Stimulated activated CD4-positive, alpha-beta T cell treated with anti-CD3 and anti-CD28 coated beads, Interleukin-2, amount 100 ng/mL, for 4 hours (primary cell): Measurements from ENCODE around the gene RPTOR.

Experiments
- DNase-seq: peaks from one replicate; pipeline ENCODE4 v3.0.0-alpha.2; 2020; ENCODE audit warnings: low read depth

The RPTOR gene

GRCh38 chr17:80768389-80768788, 223.8 kb downstream of the RPTOR start:
- DNase-seq = no peak

- DNase-seq = no peak
Measured at GRCh38 chr17:80768936-80769335, 224.3 kb downstream of the RPTOR start.

GRCh38 chr17:80769516-80769915, 224.9 kb downstream of the RPTOR start:
- no peak for DNase-seq

GRCh38 chr17:80769936-80770625, 225.4 kb downstream of the RPTOR start:
- DNase-seq = no peak

GRCh38 chr17:80770881-80771611, 226.4 kb downstream of the RPTOR start:
- DNase-seq = no peak

- DNase-seq = no peak
Measured at GRCh38 chr17:80771612-80772005, 227.0 kb downstream of the RPTOR start.

GRCh38 chr17:80772906-80773242, 228.2 kb downstream of the RPTOR start:
- DNase-seq = no peak

GRCh38 chr17:80773243-80773991, 228.8 kb downstream of the RPTOR start:
- no peak for DNase-seq

- no peak for DNase-seq
Measured at GRCh38 chr17:80774146-80774545, 229.5 kb downstream of the RPTOR start.

GRCh38 chr17:80774643-80775281, 230.1 kb downstream of the RPTOR start:
- no peak for DNase-seq

- no peak for DNase-seq
Measured at GRCh38 chr17:80775863-80776262, 231.2 kb downstream of the RPTOR start.

- no peak for DNase-seq
Measured at GRCh38 chr17:80777274-80777673, 232.6 kb downstream of the RPTOR start.

- no peak for DNase-seq
Measured at GRCh38 chr17:80778716-80779115, 234.1 kb downstream of the RPTOR start.

- DNase-seq = no peak
Measured at GRCh38 chr17:80779336-80779735, 234.7 kb downstream of the RPTOR start.

GRCh38 chr17:80779961-80780380, 235.3 kb downstream of the RPTOR start:
- DNase-seq = no peak

- no peak for DNase-seq
Measured at GRCh38 chr17:80780381-80781198, 236.0 kb downstream of the RPTOR start.

- DNase-seq = no peak
Measured at GRCh38 chr17:80781211-80781610, 236.6 kb downstream of the RPTOR start.

- DNase-seq = no peak
Measured at GRCh38 chr17:80781807-80782277, 237.2 kb downstream of the RPTOR start.

- DNase-seq = peak; percentile 45
Measured at GRCh38 chr17:80782536-80783427, 238.1 kb downstream of the RPTOR start.

GRCh38 chr17:80783486-80783885, 238.8 kb downstream of the RPTOR start:
- DNase-seq = no peak

GRCh38 chr17:80783971-80784370, 239.3 kb downstream of the RPTOR start:
- DNase-seq = no peak
